ENCODE data around the gene TENM4. TPM values are rescaled to one million over a fixed set of nuclear protein-coding genes. Genes with fewer than 3 reads are reported as not detected.

TENM4 gene
- polyA plus RNA-seq, 1 donor from 2014 or later, result not detected

DNA sequence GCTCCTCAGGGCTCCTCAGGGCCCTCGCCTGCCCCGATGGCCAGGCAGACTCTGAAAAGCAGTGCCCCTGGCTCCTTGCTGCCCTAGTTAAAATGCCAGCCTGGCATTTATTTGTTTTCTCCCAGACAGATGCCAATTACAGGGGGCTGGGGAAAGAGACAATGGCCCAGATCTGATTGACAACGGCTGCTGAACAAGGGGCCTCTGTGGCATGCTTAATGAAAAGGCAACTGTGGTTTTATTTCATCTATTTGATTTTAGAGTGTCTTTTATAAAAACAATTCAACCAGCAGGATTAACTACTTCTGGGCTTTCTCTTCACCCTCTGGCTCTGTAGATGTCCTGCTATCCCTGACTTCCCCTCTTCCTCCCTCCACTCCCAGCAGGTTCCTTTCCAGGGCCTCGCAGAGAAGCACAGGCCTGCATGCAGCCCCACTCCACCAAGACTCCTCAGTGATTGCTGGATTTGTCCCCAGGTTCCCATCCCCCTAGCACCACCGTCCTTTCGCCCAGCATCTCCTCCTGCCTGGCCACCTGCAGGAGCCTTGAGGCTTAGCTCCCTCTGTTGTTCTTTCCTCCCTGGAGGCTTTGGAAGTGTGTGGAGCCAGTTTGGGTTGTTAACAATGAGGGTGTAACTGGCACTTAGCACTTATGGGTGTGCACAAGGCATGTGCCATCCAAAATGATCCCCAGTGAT lies 171.1 kb downstream of the TENM4 start:
- Mint-ChIP-seq H3K27ac (no peak overlapping the region), H3K4me1 (no peaks in the 10 kb centered on the region), H3K36me3 (no peaks in the 10 kb centered on the region), H3K4me3 (no peak overlapping the region), H3K27me3 (no peaks in the 10 kb centered on the region), H3K9me3 (no peaks in the 10 kb centered on the region)

DNA sequence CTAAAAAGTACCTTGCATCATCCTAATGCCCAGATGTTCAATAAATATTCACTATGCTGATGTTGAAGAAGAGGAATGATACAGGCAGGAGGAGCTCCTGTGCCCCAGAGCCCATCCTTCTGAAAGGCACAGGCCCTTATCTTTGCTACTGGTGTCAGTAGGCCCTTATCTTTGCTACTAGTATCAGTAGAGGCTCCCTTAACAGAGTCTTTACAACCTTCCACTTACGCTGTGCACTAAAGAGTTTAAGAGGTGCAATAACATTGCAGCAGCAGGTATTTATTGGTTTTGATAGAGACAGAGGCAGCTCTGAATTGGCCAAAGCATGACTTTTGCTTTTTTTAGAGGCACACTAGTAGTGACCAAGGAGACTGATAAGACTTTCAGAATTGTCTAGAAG lies 174.4 kb downstream of the TENM4 start:
- Mint-ChIP-seq H3K36me3 (no peaks in the 10 kb centered on the region), H3K9me3 (no peaks in the 10 kb centered on the region), H3K27me3 (no peaks in the 10 kb centered on the region), H3K4me1 (no peaks in the 10 kb centered on the region), H3K27ac (no peak overlapping the region), H3K4me3 (no peak overlapping the region)

DNA sequence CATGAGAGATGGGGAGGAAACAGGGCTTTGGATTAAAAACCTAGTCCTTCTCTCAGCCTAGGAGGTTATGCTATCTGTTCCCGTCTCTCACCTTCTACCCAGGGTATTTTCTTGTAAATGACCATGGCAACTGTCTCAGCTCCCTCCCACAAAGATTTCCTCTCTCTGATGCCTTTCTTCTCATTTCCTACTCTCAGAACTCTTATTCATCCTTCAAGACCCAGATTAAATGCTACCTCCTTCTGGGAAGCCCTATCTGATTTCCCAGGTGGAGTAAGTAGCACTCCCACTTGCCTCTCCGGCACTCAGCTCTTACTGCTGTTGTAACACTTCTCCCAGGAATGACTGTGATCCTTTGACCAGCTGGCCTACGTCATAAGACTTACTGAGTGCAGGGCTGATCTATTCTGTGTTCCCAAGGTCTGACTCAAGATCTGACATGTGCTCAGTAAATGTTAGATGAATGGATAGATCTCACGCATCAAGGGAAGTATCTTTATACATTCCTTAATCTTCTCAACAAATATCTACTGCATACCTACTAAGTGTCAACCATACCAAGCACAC lies 175.0 kb downstream of the TENM4 start:
- no peaks in the 10 kb centered on the region for H3K9me3 Mint-ChIP-seq
- H3K27me3 Mint-ChIP-seq, result no peaks in the 10 kb centered on the region
- H3K4me3 Mint-ChIP-seq, result no peak overlapping the region
- no peaks in the 10 kb centered on the region for H3K36me3 Mint-ChIP-seq
- H3K27ac Mint-ChIP-seq, result no peak overlapping the region
- no peaks in the 10 kb centered on the region for H3K4me1 Mint-ChIP-seq

DNA sequence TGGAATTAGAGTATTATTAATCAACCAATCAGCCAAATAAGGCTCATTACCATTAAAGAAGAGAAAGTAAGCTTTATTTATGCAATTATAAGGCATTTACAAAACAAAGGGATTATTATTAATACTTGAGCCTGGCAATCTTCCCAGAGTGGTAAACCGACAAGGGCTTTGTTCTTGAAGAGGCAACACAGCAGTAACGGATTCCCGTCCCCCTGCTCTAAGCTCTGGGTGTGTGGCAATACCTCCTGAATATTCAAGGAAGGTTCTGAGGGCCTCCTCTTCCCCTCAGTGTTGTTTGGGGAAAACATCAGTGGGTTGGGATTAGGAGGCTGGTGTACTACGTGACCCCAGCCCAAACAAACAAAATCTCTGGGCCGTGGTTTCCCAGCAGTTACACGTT lies 176.5 kb downstream of the TENM4 start:
- Mint-ChIP-seq H3K4me3 (no peak overlapping the region), H3K27ac (no peak overlapping the region), H3K4me1 (no peaks in the 10 kb centered on the region), H3K27me3 (no peaks in the 10 kb centered on the region), H3K9me3 (no peaks in the 10 kb centered on the region), H3K36me3 (no peaks in the 10 kb centered on the region)

DNA sequence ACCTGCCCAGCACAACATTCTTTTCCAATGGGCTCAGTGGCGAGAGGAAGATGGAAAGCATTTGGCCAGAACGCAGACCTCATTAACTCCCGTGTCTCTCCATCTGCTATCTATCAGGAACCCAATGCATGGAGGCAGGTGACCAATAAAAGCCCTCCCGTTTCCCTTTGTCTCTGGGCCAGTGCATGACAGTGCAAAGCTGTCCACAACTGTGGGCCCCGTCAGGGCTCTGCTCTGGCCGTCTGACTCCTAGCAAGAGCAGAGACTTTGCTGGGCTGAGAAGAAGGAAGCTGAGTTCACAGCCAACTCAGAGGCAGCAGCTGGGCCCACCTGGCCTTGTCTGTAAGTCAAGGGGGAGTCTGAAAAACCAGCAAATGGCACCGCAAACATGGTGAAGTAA lies 177.8 kb downstream of the TENM4 start:
- Mint-ChIP-seq H3K27ac (no peak overlapping the region), H3K36me3 (no peaks in the 10 kb centered on the region), H3K9me3 (no peaks in the 10 kb centered on the region), H3K4me3 (no peak overlapping the region), H3K4me1 (no peaks in the 10 kb centered on the region), H3K27me3 (no peaks in the 10 kb centered on the region)

DNA sequence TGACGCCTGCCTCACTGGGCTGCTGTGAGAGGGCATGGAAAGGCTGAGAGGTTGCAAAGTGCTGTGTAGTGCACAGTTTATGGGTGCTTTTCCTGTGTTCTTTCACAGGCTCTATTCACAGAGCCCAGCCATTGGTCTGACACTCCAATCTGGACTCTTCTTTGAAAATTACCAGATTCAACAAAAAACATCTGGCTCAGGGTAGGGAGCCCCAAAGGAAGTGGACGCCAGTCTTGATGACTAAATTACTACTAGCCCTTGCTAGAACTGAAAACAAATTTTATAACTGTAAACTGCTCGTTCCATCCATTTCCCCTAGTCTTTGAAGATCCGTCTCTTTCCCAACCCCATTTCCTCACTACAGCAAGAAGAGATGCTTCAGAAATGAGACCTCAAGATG lies 178.6 kb downstream of the TENM4 start:
- no peak overlapping the region for H3K4me3 Mint-ChIP-seq
- no peak overlapping the region for H3K27ac Mint-ChIP-seq
- H3K27me3 Mint-ChIP-seq, result no peaks in the 10 kb centered on the region
- H3K9me3 Mint-ChIP-seq, result no peaks in the 10 kb centered on the region
- H3K4me1 Mint-ChIP-seq, result no peaks in the 10 kb centered on the region
- H3K36me3 Mint-ChIP-seq, result no peaks in the 10 kb centered on the region

DNA sequence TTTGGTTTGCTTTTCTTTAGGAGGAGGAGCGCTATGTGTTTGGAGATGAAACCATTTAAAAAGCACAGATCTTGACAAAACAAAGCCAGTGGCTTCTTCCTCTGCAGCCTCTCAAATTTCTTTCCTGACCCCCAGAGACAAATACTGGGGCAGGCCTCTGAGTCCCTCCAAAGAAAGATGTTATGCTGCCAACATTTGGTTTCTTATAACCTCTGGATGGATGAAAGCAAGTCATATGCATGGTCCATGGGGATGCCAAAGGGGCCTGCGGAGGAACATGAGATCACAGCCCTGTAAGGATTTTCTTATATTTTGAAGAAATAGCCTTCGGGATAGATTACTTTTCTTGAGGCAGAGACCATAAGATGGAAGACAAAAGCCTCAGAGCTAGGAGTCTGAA lies 179.1 kb downstream of the TENM4 start:
- no peaks in the 10 kb centered on the region for H3K27me3 Mint-ChIP-seq
- no peaks in the 10 kb centered on the region for H3K36me3 Mint-ChIP-seq
- no peaks in the 10 kb centered on the region for H3K9me3 Mint-ChIP-seq
- H3K4me1 Mint-ChIP-seq, result no peaks in the 10 kb centered on the region
- H3K4me3 Mint-ChIP-seq, result no peak overlapping the region
- H3K27ac Mint-ChIP-seq, result no peak overlapping the region

DNA sequence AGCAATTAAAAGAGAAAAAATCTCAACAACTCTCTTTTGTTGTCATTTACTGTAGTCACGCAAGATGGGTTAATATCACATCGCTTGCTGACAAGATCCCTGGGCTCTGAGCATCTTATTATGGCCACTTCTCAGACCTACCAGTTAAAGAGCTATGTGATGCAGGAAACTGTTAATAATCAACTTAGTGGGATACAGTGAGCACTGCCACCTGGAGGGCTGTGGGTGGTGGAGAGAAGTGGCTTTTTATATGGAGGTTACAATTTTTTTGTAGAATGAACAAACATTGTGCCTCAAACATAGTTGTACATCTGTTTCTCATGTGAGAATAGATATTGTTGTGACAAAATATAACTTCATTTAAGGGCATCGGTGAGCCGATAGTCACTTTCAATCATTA lies 181.0 kb downstream of the TENM4 start:
- Mint-ChIP-seq H3K27ac (no peak overlapping the region), H3K4me3 (no peak overlapping the region), H3K36me3 (no peaks in the 10 kb centered on the region), H3K27me3 (no peaks in the 10 kb centered on the region), H3K9me3 (no peaks in the 10 kb centered on the region), H3K4me1 (no peaks in the 10 kb centered on the region)

DNA sequence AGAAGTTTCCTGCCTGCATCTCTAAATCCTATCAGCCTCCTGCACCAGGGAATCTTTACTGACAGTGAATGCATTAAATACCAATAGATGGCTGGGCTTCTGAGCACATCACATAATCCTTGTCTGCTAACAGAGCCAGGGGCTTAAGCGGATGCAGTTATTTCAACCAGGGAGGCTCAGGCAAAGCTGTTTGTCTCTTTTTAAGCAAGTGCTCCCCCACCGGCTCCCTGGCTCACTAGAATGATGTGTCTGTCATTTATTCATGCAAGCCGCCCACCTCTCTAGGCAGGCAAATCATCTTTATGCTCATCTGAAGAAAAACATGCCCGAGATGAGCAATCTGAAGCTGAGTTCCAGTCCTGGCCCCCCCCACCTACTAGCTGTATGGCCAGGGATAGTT lies 182.3 kb downstream of the TENM4 start:
- no peaks in the 10 kb centered on the region for H3K27me3 Mint-ChIP-seq
- H3K27ac Mint-ChIP-seq, result no peak overlapping the region
- H3K36me3 Mint-ChIP-seq, result no peaks in the 10 kb centered on the region
- no peaks in the 10 kb centered on the region for H3K4me1 Mint-ChIP-seq
- no peak overlapping the region for H3K4me3 Mint-ChIP-seq
- no peaks in the 10 kb centered on the region for H3K9me3 Mint-ChIP-seq

DNA sequence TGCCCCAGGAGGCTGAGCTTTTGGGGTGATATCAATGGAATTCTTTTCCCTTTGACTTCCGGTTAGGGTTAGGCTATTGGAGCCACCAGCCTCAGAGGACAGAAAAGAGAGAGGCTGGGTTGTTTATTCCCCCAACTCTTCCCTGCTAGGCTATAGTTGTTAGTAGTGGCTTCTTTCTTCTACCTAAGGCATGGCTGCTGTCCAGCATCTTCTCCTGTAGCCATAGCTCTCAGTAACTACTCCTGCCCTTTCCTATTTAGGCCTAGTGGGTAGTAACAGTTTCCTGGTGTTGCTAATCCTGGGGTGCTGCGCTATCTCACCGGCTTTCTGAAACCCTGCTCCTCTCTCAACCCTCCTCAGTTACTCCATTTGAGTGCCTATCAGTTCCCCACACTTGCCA lies 184.9 kb downstream of the TENM4 start:
- no peak overlapping the region for H3K27ac Mint-ChIP-seq
- no peak overlapping the region for H3K4me3 Mint-ChIP-seq
- no peaks in the 10 kb centered on the region for H3K4me1 Mint-ChIP-seq
- no peaks in the 10 kb centered on the region for H3K9me3 Mint-ChIP-seq
- no peaks in the 10 kb centered on the region for H3K36me3 Mint-ChIP-seq
- no peaks in the 10 kb centered on the region for H3K27me3 Mint-ChIP-seq

DNA sequence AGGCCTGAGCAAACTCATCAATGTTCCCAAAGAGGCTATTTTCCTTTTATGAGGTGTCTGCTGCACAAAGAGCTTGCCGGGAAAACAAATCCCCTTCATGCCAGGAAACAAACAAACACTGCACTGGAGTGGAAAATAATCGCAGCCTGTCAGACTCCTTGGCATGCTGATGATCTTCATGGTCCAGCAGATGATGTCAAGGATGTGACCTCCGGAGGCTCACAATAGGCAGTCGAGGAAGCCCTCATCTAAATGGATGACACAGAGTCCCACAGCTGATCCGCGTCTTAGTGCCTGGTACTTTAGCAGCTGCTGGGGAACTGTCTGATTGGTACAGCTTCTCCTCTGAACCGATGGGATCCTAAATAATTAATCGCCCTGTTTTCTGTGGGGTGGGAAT lies 187.6 kb downstream of the TENM4 start:
- no peak overlapping the region for H3K27ac Mint-ChIP-seq
- no peaks in the 10 kb centered on the region for H3K4me1 Mint-ChIP-seq
- H3K27me3 Mint-ChIP-seq, result no peaks in the 10 kb centered on the region
- H3K36me3 Mint-ChIP-seq, result no peaks in the 10 kb centered on the region
- no peaks in the 10 kb centered on the region for H3K9me3 Mint-ChIP-seq
- no peak overlapping the region for H3K4me3 Mint-ChIP-seq

DNA sequence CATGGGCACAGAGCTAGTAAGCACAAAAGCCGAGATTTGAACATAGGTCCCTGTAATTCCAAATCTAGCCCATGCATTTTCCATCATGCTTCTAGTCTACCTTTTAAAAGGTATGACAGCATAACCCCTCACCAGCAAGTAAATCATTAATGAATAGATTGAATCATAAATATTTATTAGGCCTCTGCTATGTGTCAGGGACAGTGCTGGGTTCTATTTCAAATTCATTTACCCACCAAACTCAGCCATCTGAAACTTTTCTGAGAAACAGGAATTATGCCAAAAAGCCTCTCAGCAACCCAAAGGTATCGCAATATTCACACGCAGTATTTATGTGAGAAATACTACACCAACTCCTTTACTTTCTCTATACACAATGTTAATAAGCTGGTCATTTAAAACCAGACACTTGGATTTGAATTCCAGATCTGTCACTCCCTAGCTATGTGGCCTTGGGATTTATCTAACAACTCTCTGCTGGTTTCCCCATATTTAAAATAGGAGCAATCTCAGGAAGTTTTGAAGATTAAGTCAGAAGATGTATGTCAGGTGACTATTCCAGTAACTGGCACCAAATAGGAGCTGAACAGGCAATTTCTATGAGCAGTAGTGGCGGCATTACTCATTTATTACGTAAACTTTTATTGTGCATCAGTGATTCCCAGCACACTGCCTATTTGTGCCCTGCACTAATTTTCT lies 191.4 kb downstream of the TENM4 start:
- Mint-ChIP-seq H3K4me3 (no peak overlapping the region), H3K27ac (no peak overlapping the region), H3K9me3 (no peaks in the 10 kb centered on the region), H3K36me3 (no peaks in the 10 kb centered on the region), H3K4me1 (no peaks in the 10 kb centered on the region), H3K27me3 (no peaks in the 10 kb centered on the region)

DNA sequence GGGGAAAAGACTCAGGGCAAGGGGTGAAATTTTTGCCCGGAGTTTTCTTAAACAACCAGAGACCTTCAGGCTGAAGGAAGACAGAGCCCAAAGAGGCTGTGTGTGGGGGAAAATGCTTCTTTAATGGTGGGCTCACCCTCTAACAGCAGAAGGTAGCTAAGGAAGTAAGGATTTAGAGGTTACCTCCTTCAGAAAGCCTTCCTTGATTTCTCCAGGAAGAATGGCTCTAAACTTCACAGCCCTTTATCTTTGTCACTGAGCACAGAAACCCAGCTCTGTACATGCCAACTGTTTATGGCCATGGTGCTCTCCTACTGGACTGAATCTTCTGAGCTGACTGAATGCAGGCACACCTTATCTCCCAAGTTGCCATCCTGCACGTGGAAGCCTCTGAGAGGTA lies 196.0 kb downstream of the TENM4 start:
- no peaks in the 10 kb centered on the region for H3K9me3 Mint-ChIP-seq
- no peaks in the 10 kb centered on the region for H3K27me3 Mint-ChIP-seq
- H3K27ac Mint-ChIP-seq, result no peak overlapping the region
- peaks cover 1% of the 10 kb centered on the region for H3K36me3 Mint-ChIP-seq
- peaks cover 0 to 1% (median 0%) of the 10 kb centered on the region in 3 donors for H3K4me1 Mint-ChIP-seq
- no peak overlapping the region for H3K4me3 Mint-ChIP-seq

DNA sequence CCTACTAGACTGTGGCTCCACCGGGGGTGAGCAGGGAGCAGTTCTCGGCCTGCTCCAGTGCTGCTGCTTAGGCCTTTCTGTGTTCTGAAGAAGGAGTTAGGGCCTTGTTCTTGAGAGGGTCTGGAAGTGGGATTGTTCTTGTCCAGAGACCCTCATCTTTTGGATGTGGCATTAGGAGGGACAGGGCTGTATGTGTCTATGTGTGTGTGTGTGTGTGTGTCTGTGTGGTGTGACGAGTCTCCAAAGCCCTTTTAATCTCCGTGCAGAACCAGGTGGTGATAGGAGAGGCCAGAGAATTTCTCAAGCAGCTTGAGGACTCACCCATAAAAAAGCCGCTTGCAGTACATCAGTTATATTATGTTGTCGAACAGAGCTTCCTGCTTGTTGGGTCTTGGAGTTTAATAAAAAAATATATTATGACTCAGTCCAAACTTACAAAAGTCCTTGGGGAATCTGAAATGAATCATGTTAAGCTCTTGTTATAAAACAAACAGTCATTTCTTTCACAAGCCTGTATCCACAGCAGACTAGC lies 196.5 kb downstream of the TENM4 start:
- Mint-ChIP-seq H3K4me1 (peaks cover 0 to 1% (median 0%) of the 10 kb centered on the region in 3 donors), H3K9me3 (no peaks in the 10 kb centered on the region), H3K36me3 (peaks cover 1% of the 10 kb centered on the region), H3K27ac (no peak overlapping the region), H3K27me3 (no peaks in the 10 kb centered on the region), H3K4me3 (no peak overlapping the region)

DNA sequence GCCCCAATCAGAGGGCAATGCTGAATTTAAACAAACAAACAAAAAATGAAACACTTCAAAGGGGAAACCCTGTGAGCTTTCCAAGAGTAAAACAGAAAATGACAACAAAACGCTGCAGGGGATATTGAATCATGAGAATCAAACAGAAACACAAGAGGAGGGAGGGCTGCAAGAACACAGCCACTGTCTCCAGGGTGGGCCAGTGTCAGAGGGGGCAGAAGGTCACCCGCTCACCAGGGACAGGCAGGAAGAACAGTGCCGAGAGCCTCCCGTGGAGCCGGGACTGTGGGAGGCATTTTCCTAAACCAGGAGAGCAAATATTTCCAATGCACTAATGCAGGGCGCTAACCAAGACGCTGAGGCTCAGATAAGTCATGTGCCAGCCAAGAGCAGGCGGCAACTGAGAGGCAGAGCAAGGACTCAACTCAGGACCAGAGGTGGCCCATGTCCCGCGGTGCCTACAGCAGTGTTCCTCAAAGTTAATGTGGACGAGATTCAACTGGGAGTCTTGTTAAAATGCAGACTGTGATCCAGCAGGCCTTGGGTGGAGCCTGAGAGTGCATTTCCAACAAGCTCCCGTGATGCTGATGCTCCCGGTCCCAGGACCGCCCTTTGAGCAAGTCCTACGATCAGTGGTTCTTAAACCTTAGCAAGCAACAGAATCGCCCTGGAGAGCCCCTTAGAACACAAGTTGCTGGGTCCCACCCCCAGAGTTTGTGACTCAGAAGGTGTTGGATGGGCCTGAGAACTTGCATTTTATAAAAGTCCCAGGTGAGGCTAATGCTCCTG lies 197.2 kb downstream of the TENM4 start:
- Mint-ChIP-seq H3K27ac (no peak overlapping the region), H3K27me3 (no peaks in the 10 kb centered on the region), H3K4me3 (no peak overlapping the region), H3K36me3 (peaks cover 1% of the 10 kb centered on the region), H3K9me3 (no peaks in the 10 kb centered on the region), H3K4me1 (peaks cover 0 to 1% (median 0%) of the 10 kb centered on the region in 3 donors)

Data from IgD-negative memory B cell (primary cell).